Activated T-cell treated with anti-CD3 and anti-CD28 coated beads, Interleukin-2, amount 50 U/mL, for 72 hours (primary cell): ENCODE results near the gene NFASC. TPM values are rescaled to one million over a fixed set of nuclear protein-coding genes. Genes with fewer than 3 reads are reported as not detected.

Experiments used
- ATAC-seq, 2 donors: fragments of 150-1000 bp; cut with Tn5 transposase; replicated peaks in 1 of 2; 2 replicates each; pipeline ENCODE4 v1.10.0; 2021; ENCODE audit warnings: moderate library complexity in 2 of 2, mild to moderate bottlenecking in 1 of 2
- DNase-seq, 2 donors: peaks; one replicate each; pipeline ENCODE4 v3.0.0; 2021 to 2022; ENCODE audit warnings: mixed read lengths in 1 of 2
- H3K27ac Mint-ChIP-seq: one replicate; pipeline ENCODE4 v1.8.0; 2022; ENCODE audit warnings: mild to moderate bottlenecking, moderate library complexity, mixed read lengths
- H3K27me3 Mint-ChIP-seq: one replicate; pipeline ENCODE4 v1.8.0; 2022; ENCODE audit warnings: low read depth, mixed read lengths
- H3K36me3 Mint-ChIP-seq, 2 donors: one replicate each; pipeline ENCODE4 v1.8.0; 2022; ENCODE audit warnings: mixed read lengths in 2 of 2, mild to moderate bottlenecking in 1 of 2; ENCODE audit not compliant: insufficient read depth in 2 of 2
- H3K4me1 Mint-ChIP-seq: one replicate; pipeline ENCODE4 v1.8.0; 2022; ENCODE audit warnings: low read depth, mixed read lengths
- H3K4me3 Mint-ChIP-seq, 2 donors: one replicate each; pipeline ENCODE4 v1.8.0; 2022; ENCODE audit warnings: mild to moderate bottlenecking in 2 of 2, mixed read lengths in 2 of 2, moderate library complexity in 2 of 2
- H3K9me3 Mint-ChIP-seq, 2 donors: one replicate each; pipeline ENCODE4 v1.8.0; 2022; ENCODE audit warnings: mixed read lengths in 2 of 2
- total RNA-seq, 2 donors: library from RNA; stranded (reverse); gene quantifications; one replicate each; pipeline ENCODE4 v1.2.3, GENCODE V29; 2022

The NFASC gene
- total RNA-seq, 2 donors from 2014 or later: 0.23 to 0.38 TPM

- ATAC-seq (no peak), DNase-seq (no peak)
- Mint-ChIP-seq H3K27ac (no peak overlapping the region), H3K36me3 (no peaks in the 10 kb centered on the region), H3K4me1 (no peaks in the 10 kb centered on the region), H3K27me3 (no peaks in the 10 kb centered on the region), H3K9me3 (no peaks in the 10 kb centered on the region), H3K4me3 (no peak overlapping the region)
These were observed 159.6 kb downstream of the NFASC start for GRCh38 chr1:205030241-205030640.

GRCh38 chr1:205030896-205031295 is 160.2 kb downstream of the NFASC start:
- H3K36me3 Mint-ChIP-seq: no peaks in the 10 kb centered on the region

GRCh38 chr1:205032508-205032907 is 161.8 kb downstream of the NFASC start:
- no peak for ATAC-seq
- no peaks in the 10 kb centered on the region for H3K9me3 Mint-ChIP-seq
- no peaks in the 10 kb centered on the region for H3K27me3 Mint-ChIP-seq
- H3K4me1 Mint-ChIP-seq: no peaks in the 10 kb centered on the region
- no peak overlapping the region for H3K4me3 Mint-ChIP-seq
- no peak for DNase-seq
- no peak overlapping the region for H3K27ac Mint-ChIP-seq
- H3K36me3 Mint-ChIP-seq: no peaks in the 10 kb centered on the region

More at GRCh38 chr1:205030896-205031295, 160.2 kb downstream of the NFASC start:
- ATAC-seq: no peak
- Mint-ChIP-seq H3K27me3 (no peaks in the 10 kb centered on the region), H3K4me1 (no peaks in the 10 kb centered on the region), H3K27ac (no peak overlapping the region), H3K4me3 (no peak overlapping the region), H3K9me3 (no peaks in the 10 kb centered on the region)
- no peak for DNase-seq

GRCh38 chr1:205037539-205037938 is 166.9 kb downstream of the NFASC start:
- H3K4me1 Mint-ChIP-seq: no peaks in the 10 kb centered on the region
- DNase-seq (no peak), ATAC-seq (no peak)
- H3K27me3 Mint-ChIP-seq: peaks cover 14% of the 10 kb centered on the region
- H3K4me3 Mint-ChIP-seq: no peak overlapping the region
- no peaks in the 10 kb centered on the region for H3K36me3 Mint-ChIP-seq
- H3K27ac Mint-ChIP-seq: no peak overlapping the region
- H3K9me3 Mint-ChIP-seq: no peaks in the 10 kb centered on the region

- H3K4me3 Mint-ChIP-seq: no peak overlapping the region
- ATAC-seq (no peak), DNase-seq (no peak)
- peaks cover 14% of the 10 kb centered on the region for H3K27me3 Mint-ChIP-seq
- H3K9me3 Mint-ChIP-seq: no peaks in the 10 kb centered on the region
- H3K27ac Mint-ChIP-seq: no peak overlapping the region
- no peaks in the 10 kb centered on the region for H3K36me3 Mint-ChIP-seq
- no peaks in the 10 kb centered on the region for H3K4me1 Mint-ChIP-seq
These were observed 167.6 kb downstream of the NFASC start for GRCh38 chr1:205038132-205038786.

GRCh38 chr1:205041001-205041715 is 170.5 kb downstream of the NFASC start:
- H3K4me1 Mint-ChIP-seq: no peaks in the 10 kb centered on the region
- no peaks in the 10 kb centered on the region for H3K36me3 Mint-ChIP-seq
- DNase-seq (no peak), ATAC-seq (no peak)
- no peak overlapping the region for H3K27ac Mint-ChIP-seq
- no peaks in the 10 kb centered on the region for H3K9me3 Mint-ChIP-seq
- H3K4me3 Mint-ChIP-seq: no peak overlapping the region
- peaks cover 37% of the 10 kb centered on the region for H3K27me3 Mint-ChIP-seq

GRCh38 chr1:205041998-205042910 is 171.6 kb downstream of the NFASC start:
- Mint-ChIP-seq H3K9me3 (no peaks in the 10 kb centered on the region), H3K4me3 (no peak overlapping the region), H3K4me1 (no peaks in the 10 kb centered on the region), H3K27me3 (peaks cover 37% of the 10 kb centered on the region), H3K27ac (no peak overlapping the region), H3K36me3 (no peaks in the 10 kb centered on the region)
- DNase-seq (no peak), ATAC-seq (no peak)

GRCh38 chr1:205042911-205043806 is 172.5 kb downstream of the NFASC start, which contains the start of gene CNTN2:
TSS of gene CNTN2 (plus strand) at chr1:205043212. CDS start at chr1:205053186, 9,974 bp downstream.
- H3K9me3 Mint-ChIP-seq: no peaks in the 10 kb centered on the region
- ATAC-seq: no peak
- H3K27me3 Mint-ChIP-seq: peaks cover 37% of the 10 kb centered on the region
- no peak within 1 kb of the TSS for H3K4me3 Mint-ChIP-seq
- no peak for DNase-seq
- H3K4me1 Mint-ChIP-seq: no peaks in the 10 kb centered on the region
- no peaks in the 10 kb centered on the region for H3K36me3 Mint-ChIP-seq
- H3K27ac Mint-ChIP-seq: no peak within 1 kb of the TSS

GRCh38 chr1:205043866-205044265 is 173.2 kb downstream of the NFASC start:
- no peak for ATAC-seq
- Mint-ChIP-seq H3K36me3 (no peaks in the 10 kb centered on the region), H3K27ac (no peak overlapping the region), H3K4me3 (no peak overlapping the region), H3K4me1 (no peaks in the 10 kb centered on the region), H3K9me3 (no peaks in the 10 kb centered on the region), H3K27me3 (peaks cover 37% of the 10 kb centered on the region)
- DNase-seq: no peak

GRCh38 chr1:205044741-205045140 is 174.1 kb downstream of the NFASC start:
- no peak overlapping the region for H3K27ac Mint-ChIP-seq
- no peaks in the 10 kb centered on the region for H3K4me1 Mint-ChIP-seq
- H3K27me3 Mint-ChIP-seq: peaks cover 37% of the 10 kb centered on the region
- no peak for ATAC-seq
- no peaks in the 10 kb centered on the region for H3K9me3 Mint-ChIP-seq
- no peak for DNase-seq
- no peak overlapping the region for H3K4me3 Mint-ChIP-seq
- H3K36me3 Mint-ChIP-seq: no peaks in the 10 kb centered on the region

- ATAC-seq (no peak), DNase-seq (no peak)
- H3K27me3 Mint-ChIP-seq: peaks cover 37% of the 10 kb centered on the region
- H3K9me3 Mint-ChIP-seq: no peaks in the 10 kb centered on the region
- no peak overlapping the region for H3K4me3 Mint-ChIP-seq
- no peaks in the 10 kb centered on the region for H3K36me3 Mint-ChIP-seq
- H3K27ac Mint-ChIP-seq: no peak overlapping the region
- H3K4me1 Mint-ChIP-seq: no peaks in the 10 kb centered on the region
These were observed 174.5 kb downstream of the NFASC start for GRCh38 chr1:205045146-205045545.

GRCh38 chr1:205046870-205047269 is 176.2 kb downstream of the NFASC start:
- H3K27me3 Mint-ChIP-seq: peaks cover 25% of the 10 kb centered on the region
- no peaks in the 10 kb centered on the region for H3K9me3 Mint-ChIP-seq
- ATAC-seq: no peak
- no peak overlapping the region for H3K4me3 Mint-ChIP-seq
- no peak overlapping the region for H3K27ac Mint-ChIP-seq
- no peaks in the 10 kb centered on the region for H3K4me1 Mint-ChIP-seq
- no peaks in the 10 kb centered on the region for H3K36me3 Mint-ChIP-seq
- DNase-seq: no peak
